WTC11 (cell line): ENCODE data around the gene OSBPL9. TPM values are rescaled to one million over a fixed set of nuclear protein-coding genes. Genes with fewer than 3 reads are reported as not detected.

Source experiments
- ATAC-seq: fragments of 200-7000 bp; cut with Tn5 transposase; 2 replicates; pipeline ENCODE4 v1.10.0; 2021; ENCODE audit warnings: mild to moderate bottlenecking, moderate library complexity
- CTCF ChIA-PET: fragments of 300-600 bp; sonication (Branson Sonifier 250); formaldehyde crosslinking; loops from one replicate; lab custom pipeline; 2021; ENCODE audit warnings: antibody characterized with exemption; lab: Charles Lee
- POLR2A ChIA-PET: fragments of 350-600 bp; sonication (Branson Sonifier 250); formaldehyde crosslinking; loops from one replicate; lab custom pipeline; 2021; ENCODE audit warnings: antibody characterized with exemption; lab: Charles Lee
- DNase-seq: peaks from one replicate; pipeline ENCODE4 v3.0.0; 2021; ENCODE audit warnings: low spot score
- H3K27ac Mint-ChIP-seq: 2 replicates; pipeline ENCODE4 v1.8.0; 2021; ENCODE audit warnings: mixed read lengths
- H3K27me3 Mint-ChIP-seq: 2 replicates; pipeline ENCODE4 v1.8.0; 2021; ENCODE audit warnings: low read depth, mild to moderate bottlenecking, moderate library complexity, mixed read lengths
- H3K36me3 Mint-ChIP-seq: 2 replicates; pipeline ENCODE4 v1.8.0; 2021; ENCODE audit warnings: mixed read lengths
- H3K4me1 Mint-ChIP-seq: 2 replicates; pipeline ENCODE4 v1.8.0; 2022; ENCODE audit warnings: mixed read lengths
- H3K4me3 Mint-ChIP-seq: 2 replicates; pipeline ENCODE4 v1.8.0; 2021; ENCODE audit warnings: mild to moderate bottlenecking, moderate library complexity, mixed read lengths
- H3K9me3 Mint-ChIP-seq: 2 replicates; pipeline ENCODE4 v1.8.0; 2021; ENCODE audit warnings: mixed read lengths
- AFF4 ChIP-seq: sonication (generic); formaldehyde crosslinking; IDR thresholded peaks from 2 replicates; pipeline ENCODE4 v1.8.1; 2023; ENCODE audit warnings: mild to moderate bottlenecking, missing genetic modification reagents, borderline replicate concordance
- ARID4B ChIP-seq: sonication (generic); formaldehyde crosslinking; IDR thresholded peaks from 2 replicates; pipeline ENCODE4 v1.8.0; 2023; ENCODE audit warnings: missing genetic modification reagents, mild to moderate bottlenecking, borderline replicate concordance
- ATF6 ChIP-seq: sonication (generic); formaldehyde crosslinking; IDR thresholded peaks from 2 replicates; pipeline ENCODE4 v1.8.1; 2023; ENCODE audit warnings: mild to moderate bottlenecking, missing genetic modification reagents
- ESRRA ChIP-seq: sonication (generic); formaldehyde crosslinking; IDR thresholded peaks from 2 replicates; pipeline ENCODE4 v1.8.1; 2022; ENCODE audit warnings: mild to moderate bottlenecking, missing genetic modification reagents, borderline replicate concordance
- FOXJ3 ChIP-seq: sonication (generic); formaldehyde crosslinking; IDR thresholded peaks from 2 replicates; pipeline ENCODE4 v1.9.0; 2021; ENCODE audit warnings: missing genetic modification reagents, mild to moderate bottlenecking, borderline replicate concordance
- FOXK1 ChIP-seq: sonication (generic); formaldehyde crosslinking; IDR thresholded peaks from 2 replicates; pipeline ENCODE4 v1.8.0; 2022; ENCODE audit warnings: mild to moderate bottlenecking, moderate library complexity, missing genetic modification reagents
- MXD4 ChIP-seq: fragments of 250-450 bp; sonication (Bioruptor Pico); IDR thresholded peaks from 2 replicates; pipeline ENCODE4 v1.8.0; 2021; ENCODE audit warnings: mild to moderate bottlenecking, moderate library complexity, borderline replicate concordance
- NFE2L1 ChIP-seq: sonication (generic); formaldehyde crosslinking; IDR thresholded peaks from 2 replicates; pipeline ENCODE4 v1.8.1; 2023; ENCODE audit warnings: missing genetic modification reagents
- NR1H2 ChIP-seq: sonication (generic); formaldehyde crosslinking; IDR thresholded peaks from 2 replicates; pipeline ENCODE4 v1.9.0; 2021; ENCODE audit warnings: mild to moderate bottlenecking, moderate library complexity, missing genetic modification reagents
- PRRX2 ChIP-seq: fragments of 250-450 bp; sonication (Bioruptor Pico); IDR thresholded peaks from 2 replicates; pipeline ENCODE4 v1.8.0; 2021; ENCODE audit warnings: mild to moderate bottlenecking
- TCF7 ChIP-seq: sonication (generic); formaldehyde crosslinking; IDR thresholded peaks from 2 replicates; pipeline ENCODE4 v1.8.0; 2022; ENCODE audit warnings: mild to moderate bottlenecking, low read depth, missing genetic modification reagents, moderate library complexity
- TP53 ChIP-seq: sonication (generic); formaldehyde crosslinking; IDR thresholded peaks from 2 replicates; pipeline ENCODE4 v1.8.1; 2023; ENCODE audit warnings: mild to moderate bottlenecking, missing genetic modification reagents
- ZBTB21 ChIP-seq: sonication (generic); formaldehyde crosslinking; IDR thresholded peaks from 2 replicates; pipeline ENCODE4 v1.8.1; 2023; ENCODE audit warnings: mild to moderate bottlenecking, missing genetic modification reagents, borderline replicate concordance
- ZNF138 ChIP-seq: sonication (generic); formaldehyde crosslinking; conservative IDR thresholded peaks from 2 replicates; pipeline ENCODE4 v1.8.1; 2022; ENCODE audit warnings: mild to moderate bottlenecking, moderate library complexity, missing genetic modification reagents
- ZNF281 ChIP-seq: sonication (generic); formaldehyde crosslinking; IDR thresholded peaks from 2 replicates; pipeline ENCODE4 v1.8.0; 2023; ENCODE audit warnings: mild to moderate bottlenecking, missing genetic modification reagents
- ZNF425 ChIP-seq: fragments of 250-450 bp; sonication (Bioruptor Pico); conservative IDR thresholded peaks from 2 replicates; pipeline ENCODE4 v1.9.0; 2021; ENCODE audit warnings: mild to moderate bottlenecking
- ZNF671 ChIP-seq: fragments of 250-450 bp; sonication (Bioruptor Pico); IDR thresholded peaks from 2 replicates; pipeline ENCODE4 v1.8.0; 2021; ENCODE audit warnings: mild to moderate bottlenecking
- total RNA-seq: library from RNA; stranded (reverse); gene quantifications from 3 replicates; pipeline ENCODE4 v1.2.3, GENCODE V29; 2021

OSBPL9 gene
- total RNA-seq, 1 experiment from 2014 or later = 55.6 TPM

GRCh38 chr1:51576085-51576444 lies 40.8 kb upstream of the OSBPL9 start (continued):
- TF ChIP-seq ZNF281 (no peak), ESRRA (CRISPR knock-in tag) (no peak), TCF7 (CRISPR knock-in tag) (no peak), ZBTB21 (no peak), PRRX2 (CRISPR knock-in tag) (no peak), ATF6 (CRISPR knock-in tag) (no peak), ARID4B (no peak), AFF4 (CRISPR knock-in tag) (no peak), NFE2L1 (no peak)
- TF ChIP-seq, all 79 proteins: peak for 0

GRCh38 chr1:51576923-51577322 lies 40.0 kb upstream of the OSBPL9 start:
- Mint-ChIP-seq H3K36me3 (no peaks in the 10 kb centered on the region), H3K4me3 (no peak overlapping the region), H3K9me3 (peaks cover 10% of the 10 kb centered on the region), H3K27ac (no peak overlapping the region), H3K27me3 (no peaks in the 10 kb centered on the region), H3K4me1 (no peaks in the 10 kb centered on the region)
- DNase-seq (no peak), ATAC-seq (no peak)
- CTCF ChIA-PET = no interaction called here
- POLR2A ChIA-PET = interaction anchor here (0.6 kb wide), 1 partner anchor 115 kb away, joined by 4 read pairs; no protein-coding TSS in a partner anchor
- no peak for TF ChIP-seq ZNF138 (CRISPR knock-in tag)
- TF ChIP-seq NR1H2 (CRISPR knock-in tag) = no peak
- no peak for TF ChIP-seq MXD4 (CRISPR knock-in tag)
- TF ChIP-seq ZNF425 (CRISPR knock-in tag) = no peak
- no peak for TF ChIP-seq ZNF671
- TF ChIP-seq ARID4B = no peak
- no peak for TF ChIP-seq FOXK1 (CRISPR knock-in tag)
- no peak for TF ChIP-seq TP53 (CRISPR knock-in tag)
- TF ChIP-seq FOXJ3 = no peak
